HEK293 (cell line): Measurements from ENCODE around the gene MYORG.

Experiments
- CTCF ChIA-PET: fragments of 350-600 bp; formaldehyde crosslinking; extraction: SDS; loops from one replicate; lab custom pipeline; 2021; ENCODE audit warnings: antibody characterized with exemption; lab: Yijun Ruan, JAX
- POLR2A ChIA-PET: fragments of 300-600 bp; formaldehyde crosslinking; extraction: SDS; loops from one replicate; lab custom pipeline; 2020; ENCODE audit warnings: antibody characterized with exemption, inconsistent platforms; lab: Yijun Ruan, JAX
- H3K27ac ChIP-seq: fragments of 200-500 bp; sonication (Bioruptor generic); 2 replicates; pipeline ENCODE4 v1.5.1; 2014; ENCODE audit warnings: low read depth, low read length, control low read depth, inconsistent platforms; ENCODE audit errors: extremely low read depth
- H3K36me3 ChIP-seq, 2 experiments: fragments of 200-500 bp in 1 of 2; sonication (Bioruptor generic) in 1 of 2; 1 replicate in 1 of 2; 2 replicates in 1 of 2; pipeline ENCODE4 v1.5.1; 2014 to 2017; ENCODE audit warnings: inconsistent platforms in 2 of 2, low read length in 2 of 2; ENCODE audit not compliant: control insufficient read depth in 2 of 2, insufficient read depth in 1 of 2
- H3K4me1 ChIP-seq: fragments of 200-500 bp; sonication (Bioruptor generic); 2 replicates; pipeline ENCODE4 v1.5.1; 2014; ENCODE audit warnings: mild to moderate bottlenecking, low read length, inconsistent platforms; ENCODE audit not compliant: control insufficient read depth, insufficient read depth
- H3K4me3 ChIP-seq: 2 replicates; pipeline ENCODE4 v1.5.1; 2011; ENCODE audit warnings: low read depth, mild to moderate bottlenecking, control low read depth, low read length, moderate library complexity
- H3K9me3 ChIP-seq: fragments of 200-500 bp; sonication (Bioruptor generic); 2 replicates; pipeline ENCODE4 v1.5.1; 2014; ENCODE audit warnings: low read depth, low read length, inconsistent platforms; ENCODE audit not compliant: control insufficient read depth, insufficient read depth
- EGR2 ChIP-seq: fragments of 450-650 bp; formaldehyde crosslinking; IDR thresholded peaks from 2 replicates; pipeline ENCODE4 v1.5.1; 2016; ENCODE audit warnings: low read depth, missing biosample characterization, missing genetic modification characterization
- PATZ1 ChIP-seq: fragments of 450-650 bp; formaldehyde crosslinking; IDR thresholded peaks from 2 replicates; pipeline ENCODE4 v1.5.1; 2016; ENCODE audit warnings: missing biosample characterization, missing genetic modification characterization
- SETDB1 ChIP-seq: IDR thresholded peaks from one replicate; pipeline ENCODE4 v1.6.1; 2017; ENCODE audit warnings: mild to moderate bottlenecking, low read length, moderate library complexity, mixed read lengths; ENCODE audit not compliant: insufficient read length
- ZBTB17 ChIP-seq: fragments of 450-650 bp; formaldehyde crosslinking; IDR thresholded peaks from 2 replicates; pipeline ENCODE4 v1.5.1; 2016; ENCODE audit warnings: missing biosample characterization, missing genetic modification characterization
- ZFP37 ChIP-seq: fragments of 450-650 bp; formaldehyde crosslinking; IDR thresholded peaks from 2 replicates; pipeline ENCODE4 v1.5.1; 2016; ENCODE audit warnings: missing biosample characterization, missing genetic modification characterization
- ZNF10 ChIP-seq: fragments of 450-650 bp; formaldehyde crosslinking; IDR thresholded peaks from 2 replicates; pipeline ENCODE4 v1.5.1; 2017; ENCODE audit warnings: missing biosample characterization, missing genetic modification characterization
- ZNF19 ChIP-seq: fragments of 450-650 bp; formaldehyde crosslinking; IDR thresholded peaks from 2 replicates; pipeline ENCODE4; 2016; ENCODE audit warnings: missing biosample characterization, missing genetic modification characterization, low read depth
- ZNF202 ChIP-seq: fragments of 450-650 bp; formaldehyde crosslinking; IDR thresholded peaks from 2 replicates; pipeline ENCODE4 v1.5.1; 2016; ENCODE audit warnings: missing biosample characterization, missing genetic modification characterization, borderline replicate concordance
- ZNF23 ChIP-seq: fragments of 450-650 bp; formaldehyde crosslinking; IDR thresholded peaks from 2 replicates; pipeline ENCODE4 v1.5.1; 2016; ENCODE audit warnings: missing biosample characterization, missing genetic modification characterization, borderline replicate concordance
- ZNF248 ChIP-seq: fragments of 450-650 bp; formaldehyde crosslinking; IDR thresholded peaks from 2 replicates; pipeline ENCODE4 v1.5.1; 2017; ENCODE audit warnings: missing biosample characterization, missing genetic modification characterization
- ZNF311 ChIP-seq: fragments of 450-650 bp; formaldehyde crosslinking; IDR thresholded peaks from 2 replicates; pipeline ENCODE4 v1.5.1; 2017; ENCODE audit warnings: missing biosample characterization, missing genetic modification characterization, borderline replicate concordance
- ZNF324 ChIP-seq: fragments of 450-650 bp; formaldehyde crosslinking; IDR thresholded peaks from 2 replicates; pipeline ENCODE4 v1.5.1; 2016; ENCODE audit warnings: missing biosample characterization, missing genetic modification characterization
- ZNF404 ChIP-seq: fragments of 450-650 bp; formaldehyde crosslinking; IDR thresholded peaks from 2 replicates; pipeline ENCODE4 v1.5.1; 2017; ENCODE audit warnings: missing biosample characterization, missing genetic modification characterization
- ZNF544 ChIP-seq: fragments of 450-650 bp; formaldehyde crosslinking; IDR thresholded peaks from 2 replicates; pipeline ENCODE4 v1.5.0; 2017; ENCODE audit warnings: missing biosample characterization, missing genetic modification characterization
- ZNF571 ChIP-seq: fragments of 450-650 bp; formaldehyde crosslinking; IDR thresholded peaks from 2 replicates; pipeline ENCODE4 v1.5.0; 2017; ENCODE audit warnings: missing biosample characterization, missing genetic modification characterization
- ZNF624 ChIP-seq: fragments of 450-650 bp; formaldehyde crosslinking; IDR thresholded peaks from 2 replicates; pipeline ENCODE4 v1.5.1; 2017; ENCODE audit warnings: missing biosample characterization, missing genetic modification characterization
- ZNF670 ChIP-seq: fragments of 450-650 bp; formaldehyde crosslinking; IDR thresholded peaks from 2 replicates; pipeline ENCODE4 v1.5.1; 2016; ENCODE audit warnings: missing biosample characterization, missing genetic modification characterization, low read depth
- ZNF768 ChIP-seq: fragments of 450-650 bp; formaldehyde crosslinking; IDR thresholded peaks from 2 replicates; pipeline ENCODE4 v1.5.1; 2018; ENCODE audit warnings: missing biosample characterization, mild to moderate bottlenecking, missing genetic modification characterization
- ZNF837 ChIP-seq: fragments of 450-650 bp; formaldehyde crosslinking; IDR thresholded peaks from 2 replicates; pipeline ENCODE4 v1.5.1; 2016; ENCODE audit warnings: missing biosample characterization, missing genetic modification characterization
- ZSCAN23 ChIP-seq: fragments of 450-650 bp; formaldehyde crosslinking; IDR thresholded peaks from 2 replicates; pipeline ENCODE4 v1.5.1; 2016; ENCODE audit warnings: missing biosample characterization, missing genetic modification characterization
- TF ChIP-seq, protein P1 (sequence below): fragments of 450-650 bp; formaldehyde crosslinking; IDR thresholded peaks from 2 replicates; pipeline ENCODE4 v1.5.1; 2016; ENCODE audit warnings: missing biosample characterization, missing genetic modification characterization

MYORG gene

DNA sequence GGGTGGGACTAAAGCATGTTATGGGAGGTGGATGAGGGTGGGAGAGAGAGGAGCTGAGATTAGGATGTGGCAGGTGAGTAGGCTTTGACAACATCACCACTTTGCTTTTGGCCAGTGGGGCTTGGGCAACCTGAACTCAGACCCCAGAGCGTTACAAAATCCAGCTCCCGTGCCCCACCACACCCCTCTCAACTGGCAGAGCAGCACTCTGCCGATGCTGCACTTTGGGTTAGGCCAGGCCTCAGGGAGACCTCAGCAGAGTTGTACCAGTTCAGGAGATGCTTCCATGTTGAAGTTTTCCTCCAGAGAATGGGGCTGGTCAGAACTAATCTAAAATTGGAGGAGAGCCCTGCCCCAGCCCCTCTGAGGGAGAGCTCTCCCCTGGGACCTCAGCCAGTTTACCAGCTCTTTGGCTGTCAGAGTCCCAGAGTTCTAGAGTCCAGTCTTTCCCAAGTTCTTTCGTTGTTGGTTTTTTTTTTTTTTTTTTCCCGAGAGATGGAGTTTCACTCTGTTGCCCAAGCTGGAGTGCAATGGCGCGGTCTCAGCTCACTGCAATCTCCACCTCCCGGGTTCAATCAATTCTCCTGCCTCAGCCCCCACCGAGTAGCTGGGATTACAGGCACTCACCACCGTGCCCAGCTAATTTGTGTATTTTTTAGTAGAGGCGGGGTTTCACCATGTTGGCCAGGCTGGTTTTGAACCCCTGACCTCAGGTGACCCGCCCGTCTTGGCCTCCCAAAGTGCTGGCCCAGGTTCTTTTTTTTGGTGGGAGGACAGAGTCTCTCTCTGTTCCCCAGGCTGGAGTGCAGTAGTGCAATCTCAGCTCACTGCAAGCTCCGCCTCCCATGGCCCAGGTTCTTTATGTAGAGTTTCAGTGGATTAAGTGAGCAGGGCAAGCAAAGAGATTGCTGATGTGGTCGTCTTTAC is 29.6 kb downstream of the MYORG start:
- CTCF ChIA-PET = interaction anchor here (0.6 to 1.6 kb wide), 7 partner anchors 13 to 245 kb away, joined by 3 to 4 read pairs (median 3); no protein-coding TSS in a partner anchor
- H3K4me1 ChIP-seq = no peaks in the 10 kb centered on the region
- POLR2A ChIA-PET = no interaction called here
- H3K9me3 ChIP-seq = no peaks in the 10 kb centered on the region
- H3K4me3 ChIP-seq = no peak overlapping the region
- peak; percentile 49; the same call in 1 of the 2 replicates for TF ChIP-seq ZBTB17 (tag by site-specific recombination)
- TF ChIP-seq ZNF324 (tag by site-specific recombination) = no peak
- TF ChIP-seq ZNF202 = no peak
- TF ChIP-seq ZNF624 (tag by site-specific recombination) = no peak
- no peak overlapping the region for H3K27ac ChIP-seq
- peaks cover 0 to 15% of the 10 kb centered on the region in 2 experiments; a peak in 2 of 3 replicates for H3K36me3 ChIP-seq

GRCh38 chr9:34343605-34344004 is 33.1 kb downstream of the MYORG start:
- no peaks in the 10 kb centered on the region for H3K9me3 ChIP-seq
- no peak overlapping the region for H3K4me3 ChIP-seq
- ChIA-PET CTCF (no interaction called here), POLR2A (no interaction called here)
- no peaks in the 10 kb centered on the region for H3K4me1 ChIP-seq
- TF ChIP-seq ZNF544 (tag by site-specific recombination) (no peak), ZNF19 (no peak), ZNF670 (tag by site-specific recombination) (no peak), ZNF768 (tag by site-specific recombination) (no peak), ZNF10 (tag by site-specific recombination) (no peak), ZNF311 (tag by site-specific recombination) (no peak), PATZ1 (tag by site-specific recombination) (no peak), ZNF23 (tag by site-specific recombination) (no peak), SETDB1 (no peak), ZNF837 (no peak), ZNF571 (tag by site-specific recombination) (no peak), ZNF248 (tag by site-specific recombination) (no peak), ZFP37 (tag by site-specific recombination) (no peak), ZSCAN23 (tag by site-specific recombination) (no peak), EGR2 (no peak)
- TF ChIP-seq, protein P1, sequence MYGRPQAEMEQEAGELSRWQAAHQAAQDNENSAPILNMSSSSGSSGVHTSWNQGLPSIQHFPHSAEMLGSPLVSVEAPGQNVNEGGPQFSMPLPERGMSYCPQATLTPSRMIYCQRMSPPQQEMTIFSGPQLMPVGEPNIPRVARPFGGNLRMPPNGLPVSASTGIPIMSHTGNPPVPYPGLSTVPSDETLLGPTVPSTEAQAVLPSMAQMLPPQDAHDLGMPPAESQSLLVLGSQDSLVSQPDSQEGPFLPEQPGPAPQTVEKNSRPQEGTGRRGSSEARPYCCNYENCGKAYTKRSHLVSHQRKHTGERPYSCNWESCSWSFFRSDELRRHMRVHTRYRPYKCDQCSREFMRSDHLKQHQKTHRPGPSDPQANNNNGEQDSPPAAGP = no peak
- TF ChIP-seq, all 188 proteins: peak for 0
- peaks cover 0 to 37% of the 10 kb centered on the region in 2 experiments; a peak in 2 of 3 replicates for H3K36me3 ChIP-seq
- H3K27ac ChIP-seq = no peak overlapping the region

DNA sequence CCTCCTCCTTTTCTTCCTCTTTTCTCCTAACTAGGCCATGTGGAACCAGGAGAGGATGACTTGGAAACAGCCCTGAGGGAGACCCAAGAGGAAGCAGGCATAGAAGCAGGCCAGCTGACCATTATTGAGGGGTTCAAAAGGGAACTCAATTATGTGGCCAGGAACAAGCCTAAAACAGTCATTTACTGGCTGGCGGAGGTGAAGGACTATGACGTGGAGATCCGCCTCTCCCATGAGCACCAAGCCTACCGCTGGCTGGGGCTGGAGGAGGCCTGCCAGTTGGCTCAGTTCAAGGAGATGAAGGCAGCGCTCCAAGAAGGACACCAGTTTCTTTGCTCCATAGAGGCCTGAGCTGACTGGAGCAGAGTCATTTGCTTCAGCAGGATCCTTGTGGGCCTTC is 33.6 kb downstream of the MYORG start:
- ChIA-PET CTCF (interaction anchor here (0.6 kb wide), 1 partner anchor 203 kb away, joined by 3 read pairs; no protein-coding TSS in a partner anchor), POLR2A (no interaction called here)

More for the DNA sequence above, 33.6 kb downstream of the MYORG start:
- H3K9me3 ChIP-seq = no peaks in the 10 kb centered on the region
- no peak overlapping the region for H3K4me3 ChIP-seq
- peaks cover 0 to 39% of the 10 kb centered on the region in 2 experiments; a peak in 2 of 3 replicates for H3K36me3 ChIP-seq
- no peak for TF ChIP-seq ZNF404 (tag by site-specific recombination)
- H3K27ac ChIP-seq = no peak overlapping the region
- no peaks in the 10 kb centered on the region for H3K4me1 ChIP-seq
